RWPE2 (cell line): ENCODE results near the gene CRTC1.
A peak's percentile ranks its signal among the peaks of the same experiment; 100 is the strongest.

Source experiments
- ATAC-seq: fragments of 200-7000 bp; cut with Tn5 transposase; 3 replicates; pipeline ENCODE4 v1.9.1; 2021; ENCODE audit warnings: low read depth
- DNase-seq: peaks from one replicate; pipeline ENCODE4 v3.0.0-alpha.2; 2020; ENCODE audit warnings: low spot score
- H3K27ac ChIP-seq: fragments of 450-650 bp; 2 replicates; pipeline ENCODE4 v1.5.1; 2017; ENCODE audit warnings: mild to moderate bottlenecking; ENCODE audit not compliant: poor library complexity, severe bottlenecking
- H3K27me3 ChIP-seq: fragments of 250-450 bp; sonication (Bioruptor Pico); 2 replicates; pipeline ENCODE4 v1.5.1; 2021; ENCODE audit warnings: mild to moderate bottlenecking, moderate library complexity; ENCODE audit not compliant: insufficient read depth, poor library complexity, severe bottlenecking
- H3K36me3 ChIP-seq: fragments of 250-450 bp; sonication (Bioruptor Pico); 2 replicates; pipeline ENCODE4 v1.5.1; 2020; ENCODE audit warnings: low read depth, mild to moderate bottlenecking, moderate library complexity
- H3K4me1 ChIP-seq: fragments of 250-450 bp; sonication (Bioruptor Pico); 2 replicates; pipeline ENCODE4 v1.5.1; 2021; ENCODE audit warnings: mild to moderate bottlenecking, moderate library complexity; ENCODE audit not compliant: insufficient read depth, poor library complexity, severe bottlenecking
- H3K4me3 ChIP-seq: fragments of 250-450 bp; sonication (Bioruptor Pico); 2 replicates; pipeline ENCODE4 v1.5.1; 2021; ENCODE audit warnings: mild to moderate bottlenecking, moderate library complexity; ENCODE audit not compliant: severe bottlenecking
- H3K9me3 ChIP-seq: fragments of 250-450 bp; sonication (Bioruptor Pico); 2 replicates; pipeline ENCODE4 v1.5.1; 2021; ENCODE audit warnings: mild to moderate bottlenecking, moderate library complexity; ENCODE audit not compliant: severe bottlenecking
- CTCF ChIP-seq: fragments of 450-650 bp; IDR thresholded peaks from one replicate; pipeline ENCODE4 v1.5.1; 2017; ENCODE audit warnings: mild to moderate bottlenecking, moderate library complexity; ENCODE audit not compliant: poor library complexity, severe bottlenecking

CRTC1 gene

GRCh38 chr19:18696023-18696422 is 12.5 kb downstream of the CRTC1 start:
- H3K9me3 ChIP-seq: no peaks in the 10 kb centered on the region

GRCh38 chr19:18697680-18698079 is 14.2 kb downstream of the CRTC1 start:
- Histone ChIP-seq H3K36me3 (no peaks in the 10 kb centered on the region), H3K4me1 (peaks cover 15% of the 10 kb centered on the region), H3K27ac (no peak overlapping the region), H3K4me3 (no peak overlapping the region), H3K27me3 (no peaks in the 10 kb centered on the region), H3K9me3 (no peaks in the 10 kb centered on the region)
- DNase-seq: no peak
- no peak for ATAC-seq
- TF ChIP-seq CTCF: no peak

More at GRCh38 chr19:18696023-18696422, 12.5 kb downstream of the CRTC1 start:
- H3K36me3 ChIP-seq: no peaks in the 10 kb centered on the region
- H3K4me3 ChIP-seq: no peak overlapping the region
- peaks cover 15% of the 10 kb centered on the region for H3K4me1 ChIP-seq
- ATAC-seq (no peak), DNase-seq (no peak)
- no peaks in the 10 kb centered on the region for H3K27me3 ChIP-seq
- no peak overlapping the region for H3K27ac ChIP-seq
- TF ChIP-seq CTCF: no peak

DNA sequence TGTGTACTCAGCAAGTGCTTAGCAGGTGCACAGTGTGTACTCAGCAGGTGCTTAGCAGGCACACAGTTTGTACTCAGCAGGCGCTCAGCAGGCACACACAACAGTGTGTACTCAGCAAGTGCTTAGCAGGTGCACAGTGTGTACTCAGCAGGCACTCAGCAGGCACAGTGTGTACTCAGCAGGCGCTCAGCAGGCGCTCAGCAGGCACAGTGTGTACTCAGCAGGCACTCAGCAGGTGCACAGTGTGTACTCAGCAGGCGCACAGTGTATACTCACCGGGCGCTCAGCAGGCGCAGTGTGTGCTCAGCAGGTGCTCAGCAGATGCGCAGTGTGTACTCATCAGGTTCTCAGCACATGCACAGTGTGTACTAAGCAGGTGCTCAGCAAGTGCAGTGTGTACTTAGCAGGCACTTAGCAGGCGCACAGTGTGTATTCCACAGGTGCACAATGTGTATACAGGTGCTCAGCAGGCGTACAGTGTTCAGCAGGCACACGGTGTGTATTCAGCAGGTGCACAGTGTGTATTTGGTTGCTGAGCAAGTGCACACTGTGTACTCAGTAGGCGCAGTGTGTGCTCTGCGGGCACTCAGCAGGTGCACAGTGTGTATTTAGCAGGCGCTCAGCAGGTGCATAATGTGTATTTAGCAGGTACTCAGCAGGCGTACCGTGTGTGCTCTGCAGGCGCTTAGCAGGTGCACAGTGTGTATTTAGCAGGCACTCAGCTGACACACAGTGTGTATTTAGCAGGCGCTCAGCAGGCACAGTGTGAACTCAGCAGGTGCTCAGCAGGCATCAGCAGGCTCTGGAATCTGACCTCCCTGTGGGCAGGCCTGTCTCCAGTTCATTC is 15.1 kb downstream of the CRTC1 start:
- Histone ChIP-seq H3K9me3 (no peaks in the 10 kb centered on the region), H3K27me3 (no peaks in the 10 kb centered on the region), H3K36me3 (no peaks in the 10 kb centered on the region), H3K4me3 (no peak overlapping the region), H3K4me1 (peaks cover 15% of the 10 kb centered on the region), H3K27ac (no peak overlapping the region)
- DNase-seq (no peak), ATAC-seq (no peak)
- TF ChIP-seq CTCF: no peak

DNA sequence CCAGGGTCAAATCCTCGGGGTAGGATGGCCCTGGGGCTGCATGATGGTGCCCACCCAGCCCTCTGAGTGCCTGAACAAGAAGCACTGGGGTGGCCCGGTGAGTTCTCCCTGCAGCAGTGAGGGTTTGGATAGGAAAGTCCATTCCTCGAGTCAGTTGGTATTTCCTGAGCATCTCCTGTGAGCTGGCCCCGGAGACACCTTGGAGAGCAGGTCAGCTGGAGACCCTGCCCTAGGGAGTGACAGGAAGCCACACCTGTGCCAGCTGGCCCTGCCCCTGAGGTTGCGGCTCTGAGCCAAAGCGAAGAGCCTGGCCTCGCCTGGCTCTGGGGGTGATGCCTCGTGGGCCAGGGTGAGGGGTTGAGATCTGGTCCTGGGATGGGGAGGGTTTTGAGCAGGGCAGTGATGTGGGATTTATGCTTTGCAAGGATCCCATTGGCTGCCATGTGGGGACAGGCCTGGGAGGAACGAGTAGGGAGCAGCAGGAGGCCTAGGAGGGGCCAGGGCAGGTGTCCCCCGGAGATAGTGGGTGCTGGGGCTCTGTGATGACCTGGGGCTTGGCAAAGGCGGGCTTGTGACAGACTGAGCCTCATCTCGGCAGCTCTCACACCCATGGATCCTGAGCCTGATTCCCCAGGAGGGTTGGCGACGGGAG is 16.0 kb downstream of the CRTC1 start:
- peaks cover 15% of the 10 kb centered on the region for H3K4me1 ChIP-seq
- no peaks in the 10 kb centered on the region for H3K36me3 ChIP-seq
- peak overlapping the region; percentile 48 for H3K27ac ChIP-seq
- DNase-seq: no peak
- H3K27me3 ChIP-seq: no peaks in the 10 kb centered on the region
- H3K9me3 ChIP-seq: no peaks in the 10 kb centered on the region
- no peak for TF ChIP-seq CTCF
- peak; percentile 33; the same call in 2 of the 3 replicates for ATAC-seq
- H3K4me3 ChIP-seq: no peak overlapping the region
